HG02798 (cell line): Measurements from ENCODE around the gene EYA4.

Source experiments
- ATAC-seq: cut with Tn5 transposase; IDR thresholded peaks from one replicate; pipeline ENCODE4 v1.9.1; 2021; ENCODE audit warnings: mild to moderate bottlenecking; ENCODE audit not compliant: unreplicated experiment, poor library complexity

EYA4 gene

GRCh38 chr6:133241086-133241900, at the start of gene EYA4:
TSS of gene EYA4 (plus strand) at chr6:133241357. CDS start at chr6:133274781, 33,424 bp downstream.
- no peak for ATAC-seq

- ATAC-seq: no peak
These were observed 47.8 kb upstream of the EYA4 start for GRCh38 chr6:133193396-133193795.

GRCh38 chr6:133198725-133199124, 42.4 kb upstream of the EYA4 start:
- no peak for ATAC-seq

GRCh38 chr6:133201231-133201630, 39.9 kb upstream of the EYA4 start:
- ATAC-seq: no peak

GRCh38 chr6:133202610-133203343, 38.4 kb upstream of the EYA4 start:
- no peak for ATAC-seq

GRCh38 chr6:133203344-133203697, 37.8 kb upstream of the EYA4 start:
- no peak for ATAC-seq

GRCh38 chr6:133205304-133205703, 35.9 kb upstream of the EYA4 start:
- no peak for ATAC-seq

GRCh38 chr6:133206942-133207341, 34.2 kb upstream of the EYA4 start:
- no peak for ATAC-seq

GRCh38 chr6:133207754-133208153, 33.4 kb upstream of the EYA4 start:
- ATAC-seq: no peak

- ATAC-seq: no peak
These were observed 32.9 kb upstream of the EYA4 start for GRCh38 chr6:133208183-133208755.

- ATAC-seq: no peak
These were observed 26.9 kb upstream of the EYA4 start for GRCh38 chr6:133214267-133214666.

- no peak for ATAC-seq
These were observed 22.3 kb upstream of the EYA4 start for GRCh38 chr6:133218852-133219251.

GRCh38 chr6:133223452-133224029, 17.6 kb upstream of the EYA4 start:
- no peak for ATAC-seq

GRCh38 chr6:133225560-133225959, 15.6 kb upstream of the EYA4 start:
- no peak for ATAC-seq

GRCh38 chr6:133227344-133227743, 13.8 kb upstream of the EYA4 start:
- no peak for ATAC-seq

- ATAC-seq: no peak
These were observed 11.1 kb upstream of the EYA4 start for GRCh38 chr6:133230052-133230451.

- ATAC-seq: no peak
These were observed 5.9 kb upstream of the EYA4 start for GRCh38 chr6:133235221-133235620.

GRCh38 chr6:133236932-133237331, 4.2 kb upstream of the EYA4 start:
- ATAC-seq: no peak

- no peak for ATAC-seq
These were observed 559 bp upstream of the EYA4 start for GRCh38 chr6:133240511-133241085.

GRCh38 chr6:133241901-133242636, 912 bp downstream of the EYA4 start:
- ATAC-seq: no peak
